SU-DHL-6 (cell line): ENCODE measurements around the gene ONECUT3.

Source experiments
- EZH2phosphoT487 ChIP-seq: fragments of 200-600 bp; sonication (generic), shearing (Covaris generic); conservative IDR thresholded peaks from 2 replicates; pipeline ENCODE4 v1.6.1; 2018; ENCODE audit warnings: mild to moderate bottlenecking, antibody characterized with exemption, low read length, moderate library complexity, mixed read lengths
- TF ChIP-seq, protein P1 (sequence below): fragments of 200-600 bp; sonication (generic); IDR thresholded peaks from one replicate; pipeline ENCODE4 v1.5.1; 2017; ENCODE audit warnings: antibody characterized with exemption, mild to moderate bottlenecking, low read length, moderate library complexity; ENCODE audit not compliant: insufficient read depth, poor library complexity, severe bottlenecking

- TF ChIP-seq, protein P1, sequence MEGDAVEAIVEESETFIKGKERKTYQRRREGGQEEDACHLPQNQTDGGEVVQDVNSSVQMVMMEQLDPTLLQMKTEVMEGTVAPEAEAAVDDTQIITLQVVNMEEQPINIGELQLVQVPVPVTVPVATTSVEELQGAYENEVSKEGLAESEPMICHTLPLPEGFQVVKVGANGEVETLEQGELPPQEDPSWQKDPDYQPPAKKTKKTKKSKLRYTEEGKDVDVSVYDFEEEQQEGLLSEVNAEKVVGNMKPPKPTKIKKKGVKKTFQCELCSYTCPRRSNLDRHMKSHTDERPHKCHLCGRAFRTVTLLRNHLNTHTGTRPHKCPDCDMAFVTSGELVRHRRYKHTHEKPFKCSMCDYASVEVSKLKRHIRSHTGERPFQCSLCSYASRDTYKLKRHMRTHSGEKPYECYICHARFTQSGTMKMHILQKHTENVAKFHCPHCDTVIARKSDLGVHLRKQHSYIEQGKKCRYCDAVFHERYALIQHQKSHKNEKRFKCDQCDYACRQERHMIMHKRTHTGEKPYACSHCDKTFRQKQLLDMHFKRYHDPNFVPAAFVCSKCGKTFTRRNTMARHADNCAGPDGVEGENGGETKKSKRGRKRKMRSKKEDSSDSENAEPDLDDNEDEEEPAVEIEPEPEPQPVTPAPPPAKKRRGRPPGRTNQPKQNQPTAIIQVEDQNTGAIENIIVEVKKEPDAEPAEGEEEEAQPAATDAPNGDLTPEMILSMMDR, result no peak
- no peak for TF ChIP-seq EZH2phosphoT487
Measured at GRCh38 chr19:1766800-1767352, 13.6 kb downstream of the ONECUT3 start.
